NCI-H510A (cell line): ENCODE results near the gene PRR33.

Experiments
- DNase-seq: peaks from one replicate; lab custom pipeline; 2025; lab: John Stamatoyannopoulos, UW

PRR33 gene

GRCh38 chr11:1927848-1928469, 36.3 kb upstream of the PRR33 start:
- DNase-seq = no peak

- DNase-seq = no peak
These were observed 35.5 kb upstream of the PRR33 start for GRCh38 chr11:1927026-1927847.

DNA sequence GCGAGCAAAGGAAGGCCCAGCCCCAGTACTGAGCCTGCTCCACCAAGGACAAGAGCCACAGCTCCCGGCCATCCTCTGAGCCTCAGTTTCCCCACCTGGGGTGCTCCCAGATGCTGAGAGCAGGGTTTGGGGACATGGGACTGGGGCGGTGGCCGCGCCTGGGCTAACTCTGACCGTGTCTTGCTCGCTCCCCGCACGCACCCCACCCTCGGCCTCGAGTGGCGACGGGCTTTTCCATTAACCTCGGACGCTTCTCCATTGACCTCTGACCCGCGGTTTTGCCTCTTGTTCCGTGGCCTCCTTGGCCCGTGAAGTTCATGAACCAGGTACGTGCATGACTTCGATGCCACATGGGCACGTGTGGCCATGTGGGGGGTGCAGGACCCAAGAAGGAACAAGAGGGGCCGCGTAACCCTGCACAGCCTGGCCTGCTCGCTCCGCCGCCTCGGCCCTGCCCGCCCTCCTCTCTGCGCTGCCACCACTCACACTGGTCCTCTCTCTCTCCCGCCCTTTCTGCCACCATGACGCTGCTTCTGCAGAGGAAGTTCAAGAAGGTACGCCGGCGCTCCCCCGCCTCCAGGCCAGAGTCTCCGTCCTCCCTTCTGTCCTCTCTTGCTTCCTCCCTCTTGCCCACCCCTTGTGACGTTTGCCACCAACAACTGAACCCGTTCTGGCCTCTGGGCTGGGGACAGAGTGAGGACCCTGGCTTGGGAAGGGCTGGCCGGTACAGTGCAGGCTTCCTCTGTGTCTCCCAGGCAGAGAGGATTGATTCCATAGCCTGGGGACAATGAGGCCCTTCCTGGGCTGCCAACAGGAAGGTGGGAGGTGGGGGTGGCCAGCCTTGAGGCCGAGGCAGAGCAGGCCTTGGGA, 34.7 kb upstream of the PRR33 start:
- no peak for DNase-seq

DNA sequence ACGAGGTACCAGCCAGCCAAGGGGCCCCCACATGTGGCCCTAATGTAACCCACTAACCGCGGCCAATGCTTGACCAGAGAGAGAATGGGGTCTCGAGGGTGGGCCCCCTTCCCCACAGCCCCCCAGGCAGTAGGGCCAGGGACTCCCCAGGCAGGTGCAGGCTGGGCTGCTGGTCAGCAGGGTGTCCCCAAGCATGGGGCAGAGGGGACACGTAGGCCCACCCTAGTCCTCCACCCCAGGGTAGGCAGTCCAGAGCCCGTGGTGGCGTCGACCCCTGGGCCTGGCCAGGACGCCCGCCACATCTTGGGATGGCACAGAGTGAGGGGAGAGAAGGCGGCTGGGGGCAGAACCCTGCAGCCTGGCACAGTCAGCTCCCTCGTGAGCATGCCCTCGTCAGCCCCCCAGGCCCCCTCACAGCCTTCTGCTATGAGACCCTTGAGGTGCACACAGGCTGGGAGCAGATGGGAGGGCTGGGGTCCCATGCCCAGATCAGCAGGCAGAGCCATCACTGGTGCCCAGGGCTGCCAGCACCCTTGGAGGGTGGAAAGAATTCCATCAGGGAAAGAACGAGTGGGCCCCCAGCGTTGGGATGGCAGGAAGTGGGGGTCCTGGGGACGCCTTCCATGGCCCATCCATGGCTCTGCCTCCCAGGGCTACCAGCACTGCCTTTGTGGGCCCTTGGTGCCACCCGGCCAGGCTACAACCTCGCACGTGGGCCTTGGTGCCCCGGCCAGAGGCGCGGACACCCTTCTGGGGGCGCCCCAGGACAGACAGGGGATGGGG, 33.9 kb upstream of the PRR33 start:
- no peak for DNase-seq

- no peak for DNase-seq
These were observed 33.1 kb upstream of the PRR33 start for GRCh38 chr11:1924646-1925372.

DNA sequence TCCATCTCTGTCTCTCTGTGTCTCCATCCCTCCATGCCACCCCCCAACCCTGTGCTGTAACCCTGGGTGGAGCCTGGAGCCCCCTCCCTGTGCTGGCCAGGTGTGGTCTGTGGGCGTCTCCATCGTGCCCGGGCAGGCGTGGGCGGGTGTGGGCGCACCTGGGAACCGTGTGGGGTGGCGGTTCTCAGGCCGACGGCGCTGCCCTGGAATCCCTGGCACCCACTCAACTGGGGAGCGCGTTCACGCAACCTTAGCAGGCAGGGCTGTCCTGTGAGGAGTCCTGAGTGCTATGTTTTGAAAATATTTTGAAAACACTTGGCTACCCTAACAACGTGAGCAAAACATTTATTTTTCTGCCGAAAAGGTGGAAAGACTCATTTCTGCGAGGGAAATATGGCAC, 32.5 kb upstream of the PRR33 start:
- no peak for DNase-seq

GRCh38 chr11:1923201-1923956, 31.7 kb upstream of the PRR33 start:
- DNase-seq = no peak

DNA sequence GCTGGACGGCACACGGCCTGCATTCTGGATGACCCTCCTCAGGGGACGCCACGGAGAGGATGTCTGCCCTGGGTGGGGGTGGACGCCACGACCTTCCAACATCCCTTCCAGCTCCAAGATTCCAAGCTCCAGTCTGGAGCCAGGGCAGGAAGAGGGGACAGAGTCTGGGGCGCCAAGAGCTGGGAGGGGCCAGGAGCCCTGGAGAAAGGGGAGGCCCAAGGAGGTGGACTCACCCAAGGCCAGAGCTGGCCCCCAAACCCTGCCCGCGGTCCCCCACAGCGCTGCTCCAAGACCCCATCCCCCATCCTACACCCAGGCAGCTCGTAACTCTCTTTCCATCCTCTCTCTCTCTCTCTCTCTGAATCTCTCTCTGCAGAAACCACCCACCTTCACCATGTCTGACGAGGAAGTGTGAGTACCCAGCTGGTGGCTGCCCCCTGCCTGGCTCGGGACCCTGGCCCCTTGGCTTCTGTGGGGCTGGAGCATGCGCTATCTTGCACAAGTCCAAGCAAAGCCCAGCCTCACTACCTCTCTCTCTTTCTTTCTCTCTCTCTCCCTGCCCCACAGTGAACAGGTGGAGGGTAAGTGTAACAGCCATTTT, 30.9 kb upstream of the PRR33 start:
- DNase-seq = no peak

DNA sequence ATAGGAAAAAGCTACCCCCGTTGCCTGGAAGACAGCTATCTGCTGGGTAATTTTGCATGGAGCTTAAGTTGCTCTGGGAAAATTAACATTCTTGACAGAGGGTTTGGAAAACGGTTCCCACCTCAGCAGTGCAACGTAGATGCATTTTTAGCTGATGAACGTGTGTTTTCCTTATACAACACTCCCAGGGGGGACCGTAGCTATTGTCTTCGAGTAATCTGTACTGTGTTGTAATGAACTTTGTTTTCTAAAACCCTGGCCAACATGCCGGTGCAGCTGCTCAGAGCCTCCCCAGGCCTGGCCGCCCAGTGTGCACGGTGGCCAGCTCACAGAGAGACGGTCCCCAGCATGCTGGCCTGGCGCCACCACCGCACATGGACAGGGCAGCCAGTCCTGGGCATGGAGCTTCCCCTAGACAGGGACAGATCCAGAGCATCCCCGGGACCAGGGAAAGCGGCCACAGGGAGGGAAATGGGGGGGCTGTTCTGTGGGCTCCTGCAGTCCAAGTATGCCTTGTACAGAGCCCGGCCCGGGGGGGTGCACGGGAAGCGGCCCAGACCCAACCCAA, 30.0 kb upstream of the PRR33 start:
- DNase-seq = no peak

DNA sequence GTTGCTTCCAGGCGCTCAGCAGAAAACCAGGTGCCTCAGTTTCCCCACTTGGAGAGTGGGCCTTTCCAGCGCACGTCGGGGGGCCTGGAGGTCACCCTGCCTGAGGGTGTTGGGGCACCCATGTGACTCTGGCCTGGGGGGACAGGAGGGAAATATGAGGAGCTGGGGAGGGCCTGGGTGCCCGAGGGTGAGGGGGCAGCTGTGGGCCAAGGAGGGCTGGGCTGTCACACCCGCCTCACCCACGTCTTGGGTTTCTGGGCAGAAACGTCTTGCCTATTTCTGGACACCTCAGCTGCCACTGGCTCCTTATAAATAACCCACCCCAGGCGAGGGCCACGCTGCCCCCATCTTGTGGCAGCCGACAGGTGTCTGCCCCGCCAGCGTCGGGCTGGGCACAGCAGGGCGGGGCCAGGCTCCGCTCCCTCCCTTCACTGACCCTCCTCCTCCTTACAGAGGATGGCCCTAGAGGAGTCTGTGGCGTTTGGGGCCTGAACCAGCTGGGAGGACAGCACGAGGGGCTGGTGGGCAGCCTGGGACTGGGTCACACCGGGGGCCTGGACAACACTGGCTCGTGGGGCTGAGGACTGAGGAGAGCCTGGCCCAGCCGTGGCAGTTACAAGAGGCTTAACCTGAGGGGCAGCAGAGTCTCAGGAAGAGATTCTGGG, 29.3 kb upstream of the PRR33 start:
- DNase-seq = no peak

- DNase-seq = no peak
These were observed 28.6 kb upstream of the PRR33 start for GRCh38 chr11:1920128-1920908.

DNA sequence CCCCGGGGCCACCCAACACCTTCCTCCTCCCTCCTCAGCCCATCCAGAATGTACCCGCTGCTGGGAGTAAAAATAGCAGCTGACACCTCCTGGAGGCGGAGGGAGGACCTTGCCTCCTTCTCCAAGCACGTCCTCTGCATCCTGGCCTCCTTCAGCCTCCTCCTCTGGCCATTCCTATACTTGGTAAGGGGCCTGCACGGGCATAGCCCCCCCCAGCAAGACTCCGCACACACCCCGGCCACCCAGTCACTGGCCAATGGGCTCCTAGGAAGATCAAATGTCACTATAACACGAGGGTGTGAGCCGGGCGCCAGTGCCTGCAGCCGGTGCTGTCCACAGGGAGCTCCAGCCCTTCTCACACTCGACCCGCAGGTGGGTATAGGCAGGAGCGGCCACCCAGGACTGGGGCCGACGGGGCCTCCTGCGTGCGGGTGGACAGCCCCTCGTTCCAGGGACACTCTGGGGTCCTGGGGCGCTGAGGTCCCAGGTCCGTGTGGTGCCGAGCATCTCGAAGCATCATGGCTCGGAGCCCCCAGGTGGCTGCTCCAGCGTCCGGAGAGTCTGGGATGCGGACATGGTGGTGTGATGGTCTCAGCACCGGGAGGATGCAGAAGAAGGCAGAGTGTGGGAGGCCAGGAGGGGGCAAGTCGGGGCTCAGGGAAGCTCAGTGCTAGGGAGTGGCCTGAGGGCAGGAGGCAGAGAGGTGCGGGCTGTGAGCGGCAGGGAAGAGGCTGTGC, 27.9 kb upstream of the PRR33 start, which contains the start of gene TNNT3:
TSS of gene TNNT3 (plus strand) at position 313 of the 737 bp plus-strand sequence. CDS start 3,172 bp downstream, outside the sequence.
- DNase-seq = no peak

- DNase-seq = no peak
These were observed 27.0 kb upstream of the PRR33 start for GRCh38 chr11:1918436-1919315.

DNA sequence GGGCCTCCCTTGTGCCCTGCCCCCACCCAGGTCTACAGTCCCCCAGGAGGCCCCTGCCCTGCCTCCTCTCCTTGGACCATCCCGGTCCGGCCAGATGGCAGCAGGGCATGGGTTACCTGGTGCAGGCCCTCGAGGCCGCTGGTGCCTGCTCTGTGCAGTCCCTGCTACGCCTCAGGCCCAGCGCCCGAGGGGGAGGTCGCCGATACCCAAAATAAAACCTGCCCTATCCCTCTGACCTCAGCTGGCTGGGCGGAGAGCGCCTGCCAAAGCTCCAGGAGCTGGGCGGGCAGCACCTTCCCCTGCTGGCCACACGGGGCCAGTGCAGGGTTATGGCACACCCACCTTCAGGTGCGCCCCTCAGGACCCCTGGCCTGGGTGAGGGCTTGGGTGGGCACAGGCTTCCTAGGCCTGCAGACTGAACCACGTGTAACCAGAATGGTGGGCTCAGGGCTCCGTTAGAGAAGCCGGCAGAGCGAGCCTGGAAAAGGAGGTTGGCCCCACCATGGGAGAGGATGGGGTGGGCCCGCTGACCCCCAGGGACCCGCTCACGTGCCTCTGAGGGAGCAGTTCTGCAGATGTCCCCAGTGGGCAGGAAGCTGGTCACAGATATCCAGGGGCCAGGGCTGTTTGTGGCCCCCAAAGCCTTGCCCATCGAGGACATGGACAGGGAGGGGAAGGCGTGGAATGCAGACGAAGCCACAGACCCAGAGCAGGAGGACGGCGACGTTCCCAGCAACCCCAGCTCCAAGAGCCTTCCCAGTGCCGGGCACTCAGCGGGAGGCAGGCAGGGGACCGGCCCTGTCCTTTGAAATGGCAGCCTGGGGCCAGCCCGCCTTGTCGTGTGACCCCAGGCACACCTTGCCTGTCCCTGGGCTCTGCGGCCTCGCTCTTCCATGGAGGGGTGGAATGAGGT, 26.1 kb upstream of the PRR33 start:
- DNase-seq = no peak

DNA sequence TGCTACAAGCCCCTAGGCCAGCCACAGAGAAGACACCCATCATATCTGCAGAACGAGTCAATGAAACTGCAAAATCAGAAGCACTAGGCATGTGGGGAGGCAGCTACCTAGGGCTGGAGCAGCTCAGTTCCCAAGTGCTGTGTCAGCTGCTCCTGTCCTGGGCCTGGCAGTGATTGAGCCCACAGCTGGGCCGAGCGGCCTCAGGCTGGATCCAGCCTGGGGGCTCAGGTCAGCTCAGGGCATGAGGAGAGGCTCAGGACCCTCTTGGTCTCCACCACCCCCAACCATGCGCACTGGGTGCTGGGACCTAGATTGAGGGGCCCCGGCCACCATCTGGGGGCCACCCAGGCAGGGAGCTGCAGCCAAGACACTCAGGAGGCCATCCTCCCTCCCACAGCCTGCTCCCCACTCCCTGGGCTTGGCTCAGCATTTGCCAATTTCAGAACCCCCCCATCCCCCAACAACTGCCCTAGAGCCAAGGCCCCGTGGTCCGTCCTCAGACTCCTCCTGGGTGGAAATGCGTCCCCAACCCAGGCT, 25.4 kb upstream of the PRR33 start:
- no peak for DNase-seq
